ENCODE data around the gene PTPRK. TPM values are rescaled to one million over a fixed set of nuclear protein-coding genes. Genes with fewer than 3 reads are reported as not detected.

The PTPRK gene
- polyA plus RNA-seq, 1 donor (not counting 4 experiments of a cell fraction or from before 2014, with no cell fraction given) = 52.7 TPM

GRCh38 chr6:127923135-127923534, 597.3 kb downstream of the PTPRK start:
- no peaks in the 10 kb centered on the region for H4K20me1 ChIP-seq (ENCODE audit: control insufficient read depth, extremely low read depth, insufficient read depth, low read length)
- FAIRE-seq (no peak), DNase-seq (ENCODE audit: low read depth, low spot score) (no peak)

GRCh38 chr6:127921982-127922381, 598.4 kb downstream of the PTPRK start:
- no peak for DNase-seq (ENCODE audit: low read depth, low spot score)
- dilution Hi-C loops (cut with MboI; ENCODE audit: extremely low pct_ligation_motif_present, low sequenced_read_pairs) = no loop called here
- no peak overlapping the region for H3K4me3 ChIP-seq (ENCODE audit: control insufficient read depth in 2 of 3, extremely low read depth in 1 of 3, insufficient read depth in 2 of 3, low read depth in 1 of 3, low read length in 3 of 3)
- no peak overlapping the region for H3K9ac ChIP-seq (ENCODE audit: control insufficient read depth, extremely low read depth, insufficient read depth, low read length)
- no peak for FAIRE-seq
- H2AFZ ChIP-seq (ENCODE audit: control insufficient read depth, low read length) = no peak overlapping the region
- H3K27ac ChIP-seq (ENCODE audit: control insufficient read depth, insufficient read depth, low read length) = no peak overlapping the region
- peaks cover 4% of the 10 kb centered on the region for H3K4me1 ChIP-seq (ENCODE audit: control insufficient read depth, extremely low read depth, insufficient read depth, low read length)
- H4K20me1 ChIP-seq (ENCODE audit: control insufficient read depth, extremely low read depth, insufficient read depth, low read length) = no peaks in the 10 kb centered on the region
- H3K9me1 ChIP-seq (ENCODE audit: control insufficient read depth, extremely low read depth, insufficient read depth, low read length) = no peaks in the 10 kb centered on the region
- H3K9me3 ChIP-seq (ENCODE audit: control insufficient read depth, low read depth, low read length) = no peaks in the 10 kb centered on the region
- no peak overlapping the region for H3K4me2 ChIP-seq (ENCODE audit: control insufficient read depth, extremely low read depth, insufficient read depth, low read depth, low read length)
- H3K79me2 ChIP-seq (ENCODE audit: control insufficient read depth, insufficient read depth, low read length) = no peaks in the 10 kb centered on the region
- no peaks in the 10 kb centered on the region for H3K36me3 ChIP-seq (ENCODE audit: control insufficient read depth in 2 of 2, extremely low read depth in 1 of 2, insufficient read depth in 2 of 2, low read length in 2 of 2)
- H3K27me3 ChIP-seq (ENCODE audit: control insufficient read depth, extremely low read depth, insufficient read depth, low read length) = no peaks in the 10 kb centered on the region
- no peak for TF ChIP-seq CTCF (optimal IDR thresholded peaks at IDR 0.05 in 1 of 3, IDR thresholded peaks at IDR 0.05 in 1 of 3, conservative IDR thresholded peaks at IDR 0.05 in 1 of 3; ENCODE audit: extremely low read depth in 1 of 3, insufficient read depth in 2 of 3, low read length in 3 of 3)
- no peak for TF ChIP-seq EZH2 (IDR thresholded peaks at IDR 0.05; ENCODE audit: low read length)

More at GRCh38 chr6:127923135-127923534, 597.3 kb downstream of the PTPRK start:
- Histone ChIP-seq H3K27ac (ENCODE audit: control insufficient read depth, insufficient read depth, low read length) (no peak overlapping the region), H3K9ac (ENCODE audit: control insufficient read depth, extremely low read depth, insufficient read depth, low read length) (no peak overlapping the region), H3K4me3 (ENCODE audit: control insufficient read depth in 2 of 3, extremely low read depth in 1 of 3, insufficient read depth in 2 of 3, low read depth in 1 of 3, low read length in 3 of 3) (no peak overlapping the region), H3K9me1 (ENCODE audit: control insufficient read depth, extremely low read depth, insufficient read depth, low read length) (no peaks in the 10 kb centered on the region), H2AFZ (ENCODE audit: control insufficient read depth, low read length) (no peak overlapping the region), H3K27me3 (ENCODE audit: control insufficient read depth, extremely low read depth, insufficient read depth, low read length) (no peaks in the 10 kb centered on the region), H3K36me3 (ENCODE audit: control insufficient read depth in 2 of 2, extremely low read depth in 1 of 2, insufficient read depth in 2 of 2, low read length in 2 of 2) (no peaks in the 10 kb centered on the region), H3K4me2 (ENCODE audit: control insufficient read depth, extremely low read depth, insufficient read depth, low read depth, low read length) (no peak overlapping the region), H3K4me1 (ENCODE audit: control insufficient read depth, extremely low read depth, insufficient read depth, low read length) (peaks cover 4% of the 10 kb centered on the region), H3K79me2 (ENCODE audit: control insufficient read depth, insufficient read depth, low read length) (no peaks in the 10 kb centered on the region), H3K9me3 (ENCODE audit: control insufficient read depth, low read depth, low read length) (no peaks in the 10 kb centered on the region)
- TF ChIP-seq CTCF (optimal IDR thresholded peaks at IDR 0.05 in 1 of 3, IDR thresholded peaks at IDR 0.05 in 1 of 3, conservative IDR thresholded peaks at IDR 0.05 in 1 of 3; ENCODE audit: extremely low read depth in 1 of 3, insufficient read depth in 2 of 3, low read length in 3 of 3) (no peak), EZH2 (IDR thresholded peaks at IDR 0.05; ENCODE audit: low read length) (no peak)
- dilution Hi-C loops (cut with MboI; ENCODE audit: extremely low pct_ligation_motif_present, low sequenced_read_pairs) = no loop called here

Measured in keratinocyte (primary cell).